ENCODE measurements around the gene OR56A1.

OR56A1 gene

GRCh38 chr11:5989203-5989602 is 41.4 kb downstream of the OR56A1 start:
- no peak for DNase-seq (ENCODE audit: low read depth)

- no peak for DNase-seq (ENCODE audit: low read depth)
Observed at GRCh38 chr11:5986885-5987284, 43.7 kb downstream of the OR56A1 start, which contains the start of gene OR52L1. OR52L1 (minus strand) TSS chr11:5986985; CDS start chr11:5986930, 55 bp downstream.

- DNase-seq (ENCODE audit: low read depth): no peak
Observed at GRCh38 chr11:5983443-5983842, 47.1 kb downstream of the OR56A1 start.

GRCh38 chr11:5973530-5973929 is 57.0 kb downstream of the OR56A1 start:
- DNase-seq (ENCODE audit: low read depth): no peak
